Rectal smooth muscle tissue (tissue), 1 donor: Measurements from ENCODE around the gene RPS6KC1.
"Not testable (repeated sequence)": the region's sequence is repeated elsewhere in the genome, so short reads cannot be mapped to it uniquely, and the experiment has no call there.

Experiments used
- H3K27ac ChIP-seq: one replicate; pipeline ENCODE4 v1.7.0; 2013; ENCODE audit warnings: low read depth, low read length, inconsistent platforms
- H3K27me3 ChIP-seq: one replicate; pipeline ENCODE4 v1.7.0; 2013; ENCODE audit warnings: low read length; ENCODE audit not compliant: control insufficient read depth, insufficient read depth
- H3K36me3 ChIP-seq: one replicate; pipeline ENCODE4 v1.7.0; 2013; ENCODE audit warnings: low read length; ENCODE audit not compliant: control insufficient read depth, insufficient read depth
- H3K4me1 ChIP-seq: one replicate; pipeline ENCODE4 v1.7.0; 2013; ENCODE audit warnings: low read length; ENCODE audit not compliant: control insufficient read depth, insufficient read depth
- H3K4me3 ChIP-seq: one replicate; pipeline ENCODE4 v1.7.0; 2013; ENCODE audit warnings: low read length
- H3K9ac ChIP-seq: one replicate; pipeline ENCODE4 v1.7.0; 2013; ENCODE audit warnings: low read length

Gene RPS6KC1

GRCh38 chr1:213122514-213122929 is 71.5 kb downstream of the RPS6KC1 start:
- no peak overlapping the region for H3K9ac ChIP-seq
- H3K27ac ChIP-seq = no peak overlapping the region
- no peaks in the 10 kb centered on the region for H3K4me1 ChIP-seq

GRCh38 chr1:213123087-213123486 is 72.0 kb downstream of the RPS6KC1 start:
- Histone ChIP-seq H3K27me3 (no peaks in the 10 kb centered on the region), H3K9ac (no peak overlapping the region), H3K27ac (no peak overlapping the region), H3K4me1 (no peaks in the 10 kb centered on the region), H3K4me3 (no peak overlapping the region), H3K36me3 (no peaks in the 10 kb centered on the region)

More at GRCh38 chr1:213122514-213122929, 71.5 kb downstream of the RPS6KC1 start:
- no peaks in the 10 kb centered on the region for H3K36me3 ChIP-seq
- H3K27me3 ChIP-seq = no peaks in the 10 kb centered on the region
- H3K4me3 ChIP-seq = no peak overlapping the region

GRCh38 chr1:213123536-213123935 is 72.5 kb downstream of the RPS6KC1 start:
- no peaks in the 10 kb centered on the region for H3K4me1 ChIP-seq
- no peaks in the 10 kb centered on the region for H3K36me3 ChIP-seq
- no peak overlapping the region for H3K27ac ChIP-seq
- no peak overlapping the region for H3K4me3 ChIP-seq
- no peaks in the 10 kb centered on the region for H3K27me3 ChIP-seq
- H3K9ac ChIP-seq = no peak overlapping the region

- H3K9ac ChIP-seq = no peak overlapping the region
- no peak overlapping the region for H3K4me3 ChIP-seq
- H3K36me3 ChIP-seq = no peaks in the 10 kb centered on the region
- H3K27ac ChIP-seq = no peak overlapping the region
- H3K4me1 ChIP-seq = no peaks in the 10 kb centered on the region
- H3K27me3 ChIP-seq = no peaks in the 10 kb centered on the region
These were observed 73.5 kb downstream of the RPS6KC1 start for GRCh38 chr1:213124590-213124989.

- Histone ChIP-seq H3K36me3 (no peaks in the 10 kb centered on the region), H3K4me1 (no peaks in the 10 kb centered on the region), H3K27me3 (no peaks in the 10 kb centered on the region), H3K9ac (no peak overlapping the region), H3K27ac (no peak overlapping the region), H3K4me3 (no peak overlapping the region)
These were observed 74.6 kb downstream of the RPS6KC1 start for GRCh38 chr1:213125643-213126042.

GRCh38 chr1:213127074-213127473 is 76.0 kb downstream of the RPS6KC1 start:
- Histone ChIP-seq H3K36me3 (no peaks in the 10 kb centered on the region), H3K9ac (no peak overlapping the region), H3K4me1 (no peaks in the 10 kb centered on the region), H3K27ac (no peak overlapping the region), H3K27me3 (no peaks in the 10 kb centered on the region), H3K4me3 (no peak overlapping the region)

GRCh38 chr1:213131851-213132655 is 81.0 kb downstream of the RPS6KC1 start:
- no peaks in the 10 kb centered on the region for H3K27me3 ChIP-seq
- no peak overlapping the region for H3K4me3 ChIP-seq
- H3K9ac ChIP-seq = no peak overlapping the region
- H3K4me1 ChIP-seq = no peaks in the 10 kb centered on the region
- H3K27ac ChIP-seq = no peak overlapping the region
- no peaks in the 10 kb centered on the region for H3K36me3 ChIP-seq

GRCh38 chr1:213135572-213135971 is 84.5 kb downstream of the RPS6KC1 start:
- Histone ChIP-seq H3K4me3 (no peak overlapping the region), H3K36me3 (no peaks in the 10 kb centered on the region), H3K4me1 (no peaks in the 10 kb centered on the region), H3K27ac (no peak overlapping the region), H3K27me3 (no peaks in the 10 kb centered on the region), H3K9ac (no peak overlapping the region)

- Histone ChIP-seq H3K36me3 (no peaks in the 10 kb centered on the region), H3K9ac (no peak overlapping the region), H3K4me1 (no peaks in the 10 kb centered on the region), H3K27ac (no peak overlapping the region), H3K27me3 (no peaks in the 10 kb centered on the region), H3K4me3 (no peak overlapping the region)
These were observed 85.3 kb downstream of the RPS6KC1 start for GRCh38 chr1:213136190-213136917.

- H3K4me1 ChIP-seq = no peaks in the 10 kb centered on the region
- H3K4me3 ChIP-seq = no peak overlapping the region
- no peaks in the 10 kb centered on the region for H3K27me3 ChIP-seq
- no peaks in the 10 kb centered on the region for H3K36me3 ChIP-seq
- H3K27ac ChIP-seq = no peak overlapping the region
- no peak overlapping the region for H3K9ac ChIP-seq
These were observed 87.3 kb downstream of the RPS6KC1 start for GRCh38 chr1:213138391-213138790.

- no peak overlapping the region for H3K27ac ChIP-seq
- no peaks in the 10 kb centered on the region for H3K4me1 ChIP-seq
- H3K36me3 ChIP-seq = no peaks in the 10 kb centered on the region
- H3K4me3 ChIP-seq = no peak overlapping the region
- H3K27me3 ChIP-seq = no peaks in the 10 kb centered on the region
- no peak overlapping the region for H3K9ac ChIP-seq
These were observed 87.9 kb downstream of the RPS6KC1 start for GRCh38 chr1:213138892-213139291.

- Histone ChIP-seq H3K36me3 (no peaks in the 10 kb centered on the region), H3K27me3 (no peaks in the 10 kb centered on the region), H3K4me3 (no peak overlapping the region), H3K4me1 (no peaks in the 10 kb centered on the region), H3K9ac (no peak overlapping the region), H3K27ac (no peak overlapping the region)
These were observed 97.9 kb downstream of the RPS6KC1 start for GRCh38 chr1:213148905-213149304.

- not testable (repeated sequence) for H3K9ac ChIP-seq, H3K27me3 ChIP-seq, H3K27ac ChIP-seq, H3K4me1 ChIP-seq, H3K36me3 ChIP-seq, H3K4me3 ChIP-seq
These were observed 99.0 kb downstream of the RPS6KC1 start for GRCh38 chr1:213150090-213150489.
